Neural crest cell (in vitro differentiated cells): ENCODE data around the gene CATSPER2. TPM values are rescaled to one million over a fixed set of nuclear protein-coding genes. Genes with fewer than 3 reads are reported as not detected.
"Not testable (repeated sequence)": the region's sequence is repeated elsewhere in the genome, so short reads cannot be mapped to it uniquely, and the experiment has no call there.

Experiments
- DNase-seq: peaks from one replicate; pipeline ENCODE4 v3.0.0; 2021; ENCODE audit warnings: low read depth, mixed read lengths, low spot score
- H3K27ac Mint-ChIP-seq: one replicate; pipeline ENCODE4 v1.8.0; 2021; ENCODE audit warnings: mild to moderate bottlenecking, mixed read lengths; ENCODE audit not compliant: unreplicated experiment
- H3K27me3 Mint-ChIP-seq: 2 replicates; pipeline ENCODE4 v1.8.0; 2021; ENCODE audit warnings: low read depth, mild to moderate bottlenecking, mixed read lengths
- H3K36me3 Mint-ChIP-seq: 2 replicates; pipeline ENCODE4 v1.8.0; 2021; ENCODE audit warnings: low read depth, mild to moderate bottlenecking, mixed read lengths
- H3K4me1 Mint-ChIP-seq: 2 replicates; pipeline ENCODE4 v1.8.0; 2021; ENCODE audit warnings: mixed read lengths
- H3K4me3 Mint-ChIP-seq: one replicate; pipeline ENCODE4 v1.8.0; 2021; ENCODE audit warnings: mild to moderate bottlenecking, mixed read lengths
- H3K9me3 Mint-ChIP-seq: 2 replicates; pipeline ENCODE4 v1.8.0; 2021; ENCODE audit warnings: mixed read lengths
- total RNA-seq: library from RNA; stranded (reverse); gene quantifications from 2 replicates; pipeline ENCODE4 v1.2.1, GENCODE V29; 2021
- TF ChIP-seq, protein P1 (sequence below): fragments of 200-600 bp; sonication (generic); conservative IDR thresholded peaks from 2 replicates; pipeline ENCODE4 v1.5.0; 2021; ENCODE audit warnings: antibody characterized with exemption, mild to moderate bottlenecking

The CATSPER2 gene
- total RNA-seq, 1 donor from 2014 or later = 2.8 TPM

DNA sequence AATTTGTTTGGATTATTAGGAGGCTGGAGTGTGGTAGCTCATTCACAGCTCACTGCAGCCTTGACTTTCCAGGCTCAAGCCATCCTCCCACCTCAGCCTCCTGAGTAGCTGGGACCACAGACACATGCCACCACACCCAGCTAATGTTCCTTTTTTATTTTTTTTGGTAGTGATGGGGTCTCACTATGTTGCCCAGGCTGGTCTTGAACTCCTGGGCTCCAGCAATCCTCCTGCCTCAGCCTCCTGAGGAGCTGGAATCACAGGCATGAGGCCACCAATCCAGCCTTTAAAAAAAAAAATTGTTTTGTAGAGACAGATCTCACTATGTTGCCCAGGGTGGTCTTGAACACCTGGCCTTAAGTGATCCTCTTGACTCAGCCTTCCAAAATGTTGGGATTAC, 21.7 kb downstream of the CATSPER2 start:
- not testable (repeated sequence) for H3K36me3 Mint-ChIP-seq, H3K4me3 Mint-ChIP-seq, H3K4me1 Mint-ChIP-seq, DNase-seq, H3K27me3 Mint-ChIP-seq, H3K27ac Mint-ChIP-seq, H3K9me3 Mint-ChIP-seq

DNA sequence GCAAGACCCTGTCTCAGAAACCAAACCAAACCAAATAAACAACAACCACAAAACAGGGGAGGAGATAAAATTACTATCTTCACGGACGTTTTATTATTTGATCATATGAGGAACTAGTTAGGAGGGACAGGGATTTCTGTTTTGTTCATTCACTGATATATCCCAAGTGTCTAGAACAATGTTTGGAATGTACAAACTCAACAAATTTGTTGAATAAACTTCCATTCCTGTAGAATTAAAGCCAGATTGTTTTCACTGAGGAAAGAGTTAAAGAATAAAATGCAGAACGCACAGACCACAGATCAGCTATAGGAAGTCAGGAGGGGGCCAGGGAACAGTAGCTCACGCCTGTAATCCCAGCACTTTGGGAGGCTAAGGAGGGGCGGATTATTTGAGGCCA, 23.5 kb downstream of the CATSPER2 start:
- Mint-ChIP-seq H3K36me3 (no peaks in the 10 kb centered on the region), H3K27me3 (no peaks in the 10 kb centered on the region), H3K4me1 (no peaks in the 10 kb centered on the region), H3K9me3 (no peaks in the 10 kb centered on the region), H3K27ac (no peak overlapping the region), H3K4me3 (no peak overlapping the region)
- TF ChIP-seq, protein P1, sequence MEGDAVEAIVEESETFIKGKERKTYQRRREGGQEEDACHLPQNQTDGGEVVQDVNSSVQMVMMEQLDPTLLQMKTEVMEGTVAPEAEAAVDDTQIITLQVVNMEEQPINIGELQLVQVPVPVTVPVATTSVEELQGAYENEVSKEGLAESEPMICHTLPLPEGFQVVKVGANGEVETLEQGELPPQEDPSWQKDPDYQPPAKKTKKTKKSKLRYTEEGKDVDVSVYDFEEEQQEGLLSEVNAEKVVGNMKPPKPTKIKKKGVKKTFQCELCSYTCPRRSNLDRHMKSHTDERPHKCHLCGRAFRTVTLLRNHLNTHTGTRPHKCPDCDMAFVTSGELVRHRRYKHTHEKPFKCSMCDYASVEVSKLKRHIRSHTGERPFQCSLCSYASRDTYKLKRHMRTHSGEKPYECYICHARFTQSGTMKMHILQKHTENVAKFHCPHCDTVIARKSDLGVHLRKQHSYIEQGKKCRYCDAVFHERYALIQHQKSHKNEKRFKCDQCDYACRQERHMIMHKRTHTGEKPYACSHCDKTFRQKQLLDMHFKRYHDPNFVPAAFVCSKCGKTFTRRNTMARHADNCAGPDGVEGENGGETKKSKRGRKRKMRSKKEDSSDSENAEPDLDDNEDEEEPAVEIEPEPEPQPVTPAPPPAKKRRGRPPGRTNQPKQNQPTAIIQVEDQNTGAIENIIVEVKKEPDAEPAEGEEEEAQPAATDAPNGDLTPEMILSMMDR = no peak
- DNase-seq = no peak

DNA sequence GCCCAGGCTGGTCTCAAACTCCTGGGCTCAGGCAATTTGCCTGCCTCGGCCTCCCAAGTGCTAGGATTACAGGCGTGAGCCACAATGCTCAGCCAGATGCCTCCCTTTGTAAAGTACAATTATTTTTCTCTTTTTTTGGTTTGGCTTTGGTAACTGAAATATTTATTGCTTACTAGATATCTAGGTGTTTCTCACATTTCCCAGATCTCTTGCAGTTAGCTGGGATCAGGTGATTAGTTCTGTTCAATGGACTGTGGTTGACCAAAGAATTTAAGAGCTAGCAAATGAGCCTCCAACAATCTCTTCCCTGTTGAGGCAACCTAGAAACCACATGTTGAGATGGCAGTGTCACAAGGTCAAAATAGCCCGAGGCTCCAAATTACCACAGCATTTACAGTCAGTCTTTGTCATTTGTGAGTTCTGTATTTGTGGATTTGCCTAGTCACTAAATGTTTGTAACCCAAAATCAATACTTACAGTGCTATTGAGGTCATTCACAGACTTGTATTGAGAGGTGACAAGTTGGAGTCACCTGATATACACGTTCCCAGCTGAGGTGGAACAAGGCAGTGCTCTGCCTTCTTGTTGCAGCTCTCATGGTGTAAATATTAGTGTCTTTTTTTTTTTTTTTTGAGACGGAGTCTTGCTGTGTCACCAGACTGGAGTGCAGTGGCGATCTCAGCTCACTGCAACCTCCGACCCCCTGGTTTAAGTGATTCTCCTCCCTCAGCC, 26.4 kb downstream of the CATSPER2 start:
- not testable (repeated sequence) for H3K4me1 Mint-ChIP-seq, DNase-seq, H3K27me3 Mint-ChIP-seq, H3K36me3 Mint-ChIP-seq, H3K4me3 Mint-ChIP-seq, H3K9me3 Mint-ChIP-seq
- H3K27ac Mint-ChIP-seq = peak overlapping the region; percentile 27

DNA sequence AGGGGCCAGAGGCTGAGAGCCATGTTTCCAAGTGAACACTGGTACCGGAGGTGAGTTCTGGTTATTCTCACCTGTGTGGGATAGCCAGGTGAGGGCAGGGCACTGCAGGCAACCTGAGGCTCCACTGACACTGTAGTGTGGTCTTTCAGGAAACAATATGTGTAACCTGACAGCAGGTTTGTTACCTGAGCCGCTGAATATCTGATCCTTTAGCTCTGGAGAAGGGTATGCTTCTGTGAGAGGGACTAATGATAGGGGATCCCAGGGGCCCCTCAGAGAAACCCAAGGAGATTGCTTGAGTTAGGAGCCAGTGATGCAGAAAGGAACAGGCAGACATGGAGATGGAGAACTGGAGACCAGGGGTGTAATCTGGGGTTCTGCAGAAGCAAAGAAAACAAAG, 29.9 kb downstream of the CATSPER2 start, which contains the start of gene STRC:
TSS of gene STRC (minus strand) at position 101 of the 400 bp plus-strand sequence. CDS start at position 23, 78 bp downstream.
- H3K4me3 Mint-ChIP-seq, H3K27me3 Mint-ChIP-seq, H3K4me1 Mint-ChIP-seq, DNase-seq, H3K36me3 Mint-ChIP-seq, H3K27ac Mint-ChIP-seq, H3K9me3 Mint-ChIP-seq: not testable (repeated sequence)

DNA sequence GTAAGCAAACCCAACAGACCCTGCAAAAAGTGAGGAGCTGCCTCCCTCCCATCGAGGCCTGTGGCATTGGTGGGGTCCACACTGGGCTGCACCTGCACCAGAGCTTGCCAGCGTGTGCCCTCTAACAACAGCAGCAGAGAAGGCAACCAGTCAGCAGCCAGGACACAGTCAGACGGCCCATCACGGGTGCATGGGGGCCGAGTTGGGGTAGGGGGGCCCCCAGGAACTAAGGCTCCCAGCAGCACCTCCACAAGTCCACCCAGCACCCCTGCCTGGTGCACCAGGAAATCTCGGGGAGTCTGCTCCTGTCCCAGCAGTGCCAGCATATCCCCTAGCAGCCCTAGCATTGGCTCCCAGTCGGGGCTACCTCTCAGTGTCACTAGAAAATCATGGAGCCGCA, 30.9 kb downstream of the CATSPER2 start:
- not testable (repeated sequence) for DNase-seq, H3K27me3 Mint-ChIP-seq, H3K27ac Mint-ChIP-seq, H3K36me3 Mint-ChIP-seq, H3K4me3 Mint-ChIP-seq, H3K4me1 Mint-ChIP-seq, H3K9me3 Mint-ChIP-seq

DNA sequence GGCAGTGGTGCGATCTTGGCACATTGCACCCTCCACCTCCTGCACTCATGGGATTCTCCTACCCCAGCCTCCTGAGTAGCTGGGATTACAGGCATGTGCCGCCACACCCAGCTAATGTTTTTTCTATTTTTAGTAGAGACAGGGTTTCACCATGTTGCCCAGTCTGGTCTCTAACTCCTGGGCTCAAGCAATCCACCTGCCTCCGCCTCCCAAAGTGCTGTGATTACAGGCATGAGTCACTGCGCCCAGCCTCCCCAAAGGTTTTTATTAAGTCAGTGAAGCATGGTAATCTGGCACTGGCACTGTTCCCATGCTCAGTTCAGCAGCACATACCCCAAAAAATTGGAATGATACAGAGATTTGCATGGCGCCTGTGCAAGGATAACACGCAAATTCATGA, 46.4 kb downstream of the CATSPER2 start:
- H3K4me3 Mint-ChIP-seq, H3K4me1 Mint-ChIP-seq, H3K27ac Mint-ChIP-seq, H3K9me3 Mint-ChIP-seq, DNase-seq, H3K36me3 Mint-ChIP-seq: not testable (repeated sequence)
- H3K27me3 Mint-ChIP-seq = peaks cover 21% of the 10 kb centered on the region

DNA sequence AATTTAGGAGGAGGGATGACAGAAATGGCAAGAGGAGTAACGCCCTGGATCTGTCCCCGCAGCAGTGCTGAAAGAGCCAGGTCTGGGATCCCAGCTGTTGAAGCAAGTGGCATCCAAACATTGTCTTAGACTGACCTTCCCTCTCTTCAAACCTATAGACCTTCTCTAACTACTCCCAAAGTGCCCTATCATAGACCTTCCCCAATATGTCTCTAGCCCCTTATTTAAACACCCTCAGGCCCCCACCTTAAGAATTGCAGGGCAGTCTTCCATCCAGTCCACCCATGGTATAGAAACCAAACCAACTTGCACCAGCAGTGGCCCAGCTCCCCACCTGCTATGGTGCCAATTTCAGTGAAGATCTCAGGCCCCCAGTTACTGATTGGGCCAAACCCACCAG, 48.4 kb downstream of the CATSPER2 start:
- peaks cover 26% of the 10 kb centered on the region for H3K27me3 Mint-ChIP-seq
- not testable (repeated sequence) for H3K36me3 Mint-ChIP-seq, H3K9me3 Mint-ChIP-seq, DNase-seq, H3K4me1 Mint-ChIP-seq, H3K4me3 Mint-ChIP-seq, H3K27ac Mint-ChIP-seq

DNA sequence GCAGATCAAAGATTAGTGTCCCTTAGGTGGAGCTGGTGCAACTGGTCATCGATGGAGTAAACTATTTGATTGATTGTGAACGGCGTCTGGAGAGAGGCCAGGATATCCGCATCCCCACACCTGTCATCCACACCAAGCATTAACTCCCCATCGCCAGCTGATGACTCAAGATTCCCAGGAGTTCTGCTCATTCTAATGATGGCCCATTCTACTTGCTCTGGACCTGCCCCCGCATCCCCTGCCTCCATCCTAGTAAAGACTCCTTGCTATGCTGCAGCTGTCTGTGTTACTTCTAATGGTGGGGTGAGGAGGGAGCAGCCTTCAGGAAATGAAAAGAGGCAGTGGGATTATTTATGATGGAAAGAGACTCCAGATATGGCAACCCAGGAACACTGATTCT, 49.5 kb downstream of the CATSPER2 start:
- H3K27ac Mint-ChIP-seq, H3K4me1 Mint-ChIP-seq, H3K36me3 Mint-ChIP-seq, DNase-seq, H3K4me3 Mint-ChIP-seq, H3K9me3 Mint-ChIP-seq: not testable (repeated sequence)
- H3K27me3 Mint-ChIP-seq = peaks cover 24% of the 10 kb centered on the region

DNA sequence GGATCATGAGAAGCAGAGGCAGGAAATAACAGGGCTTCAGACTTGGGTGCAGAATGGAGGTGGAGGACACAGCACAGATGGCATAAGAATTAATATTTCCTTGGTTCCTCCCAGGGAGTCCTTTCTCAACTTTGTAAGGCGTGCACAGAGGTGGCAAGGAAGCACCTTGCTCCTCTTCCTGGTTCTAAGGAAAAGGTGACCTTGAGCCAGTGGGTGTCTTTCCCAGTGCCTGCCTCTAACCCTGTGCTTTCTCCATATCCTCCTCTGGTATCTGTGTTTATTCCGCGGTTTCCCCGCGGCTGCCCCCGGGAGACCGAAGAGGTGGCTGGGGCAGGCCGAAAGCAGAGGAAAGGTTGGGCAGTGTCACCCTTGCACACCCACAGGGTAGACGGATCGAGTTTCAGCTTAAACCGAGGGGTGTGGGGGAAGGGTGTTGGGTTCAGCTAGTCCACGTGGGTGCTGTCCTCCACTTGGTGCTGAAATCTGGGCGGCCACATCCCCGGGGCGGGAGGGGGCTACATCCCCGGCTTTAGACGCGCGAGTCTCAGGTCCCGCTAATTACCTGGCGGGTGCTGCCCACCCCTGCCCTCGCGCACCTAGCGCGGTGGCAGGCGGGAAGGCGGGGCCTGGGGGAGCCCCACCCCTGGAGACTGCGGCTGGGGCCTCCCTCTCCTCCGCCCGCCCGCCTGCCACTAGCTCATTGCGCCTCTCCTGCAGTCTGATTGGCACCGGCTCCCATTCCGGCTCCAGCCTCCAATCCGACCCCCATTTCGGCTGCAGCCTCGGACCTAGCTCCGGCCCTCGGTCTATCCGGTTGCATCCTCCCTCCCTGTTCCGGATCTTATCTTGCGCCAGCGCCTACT, 55.1 kb downstream of the CATSPER2 start, which contains the start of gene CKMT1B:
TSS of gene CKMT1B (plus strand) at position 700 of the 863 bp plus-strand sequence. CDS start 192 bp downstream, outside the sequence.
- not testable (repeated sequence) for H3K36me3 Mint-ChIP-seq, H3K4me1 Mint-ChIP-seq, H3K9me3 Mint-ChIP-seq, H3K27me3 Mint-ChIP-seq, H3K4me3 Mint-ChIP-seq, DNase-seq, H3K27ac Mint-ChIP-seq

DNA sequence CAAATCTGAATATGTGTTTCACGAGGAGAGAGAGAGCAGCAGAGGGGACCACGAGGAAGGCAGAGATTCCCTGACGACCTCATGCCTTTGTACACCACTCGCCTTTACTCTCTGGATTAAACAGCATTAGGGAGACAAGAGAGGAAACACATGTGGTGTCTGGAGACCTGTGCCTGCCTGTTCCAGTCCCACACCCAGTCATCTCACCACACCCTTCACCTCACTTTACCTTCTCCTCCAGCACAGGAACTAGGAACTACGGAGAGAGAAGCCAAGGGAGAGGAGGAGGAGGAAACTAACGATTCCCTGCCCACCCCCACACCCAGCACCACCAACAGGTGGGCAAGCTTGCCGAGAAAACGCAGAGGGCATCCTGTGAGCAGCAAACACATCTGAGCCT, 55.8 kb downstream of the CATSPER2 start:
- H3K4me3 Mint-ChIP-seq, H3K9me3 Mint-ChIP-seq, H3K4me1 Mint-ChIP-seq, H3K27ac Mint-ChIP-seq, DNase-seq, H3K27me3 Mint-ChIP-seq, H3K36me3 Mint-ChIP-seq: not testable (repeated sequence)

DNA sequence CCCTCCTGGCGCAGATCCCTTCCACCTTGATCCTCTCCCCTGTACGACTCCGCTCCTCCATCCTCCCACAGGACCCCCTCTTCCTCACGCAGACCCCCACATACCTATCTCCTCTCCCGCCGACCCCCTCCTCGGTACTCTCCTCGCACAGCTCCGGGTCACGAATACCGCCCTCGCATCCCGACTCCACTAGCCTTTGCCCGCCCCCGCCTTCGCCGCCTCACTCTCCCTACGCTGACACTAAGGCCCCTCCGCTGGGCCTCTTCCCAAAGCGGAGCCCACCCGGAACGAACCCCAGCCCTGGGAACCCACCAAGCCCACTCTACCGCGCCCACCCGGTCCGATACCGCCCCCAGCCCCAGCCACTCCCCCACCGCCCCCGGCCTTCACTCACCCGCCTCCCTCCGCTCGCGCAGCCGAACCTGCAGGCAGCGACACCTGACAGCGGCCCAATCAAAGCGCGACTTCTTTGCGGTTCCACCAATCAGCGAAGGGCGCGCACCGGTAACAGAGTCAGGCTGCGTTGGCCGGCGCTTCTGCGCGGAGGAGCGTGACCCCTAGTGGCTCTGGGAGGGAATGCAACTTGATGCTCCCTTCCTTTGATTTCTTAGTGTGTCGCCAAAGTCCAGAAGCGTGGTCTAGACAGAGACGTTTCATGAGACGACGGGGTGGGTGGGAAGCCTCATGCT, 58.7 kb downstream of the CATSPER2 start, which contains the start of gene PPIP5K1:
TSS of gene PPIP5K1 (minus strand) at position 431 of the 689 bp plus-strand sequence. CDS start 5,704 bp downstream, outside the sequence.
- H3K4me1 Mint-ChIP-seq, H3K27me3 Mint-ChIP-seq, H3K9me3 Mint-ChIP-seq, DNase-seq, H3K4me3 Mint-ChIP-seq, H3K27ac Mint-ChIP-seq, H3K36me3 Mint-ChIP-seq: not testable (repeated sequence)
